ENCODE data around the gene GRAP. TPM values are rescaled to one million over a fixed set of nuclear protein-coding genes. Genes with fewer than 3 reads are reported as not detected.

The GRAP gene
- total RNA-seq, 2 donors from 2014 or later = 2.5 to 5.6 TPM

DNA sequence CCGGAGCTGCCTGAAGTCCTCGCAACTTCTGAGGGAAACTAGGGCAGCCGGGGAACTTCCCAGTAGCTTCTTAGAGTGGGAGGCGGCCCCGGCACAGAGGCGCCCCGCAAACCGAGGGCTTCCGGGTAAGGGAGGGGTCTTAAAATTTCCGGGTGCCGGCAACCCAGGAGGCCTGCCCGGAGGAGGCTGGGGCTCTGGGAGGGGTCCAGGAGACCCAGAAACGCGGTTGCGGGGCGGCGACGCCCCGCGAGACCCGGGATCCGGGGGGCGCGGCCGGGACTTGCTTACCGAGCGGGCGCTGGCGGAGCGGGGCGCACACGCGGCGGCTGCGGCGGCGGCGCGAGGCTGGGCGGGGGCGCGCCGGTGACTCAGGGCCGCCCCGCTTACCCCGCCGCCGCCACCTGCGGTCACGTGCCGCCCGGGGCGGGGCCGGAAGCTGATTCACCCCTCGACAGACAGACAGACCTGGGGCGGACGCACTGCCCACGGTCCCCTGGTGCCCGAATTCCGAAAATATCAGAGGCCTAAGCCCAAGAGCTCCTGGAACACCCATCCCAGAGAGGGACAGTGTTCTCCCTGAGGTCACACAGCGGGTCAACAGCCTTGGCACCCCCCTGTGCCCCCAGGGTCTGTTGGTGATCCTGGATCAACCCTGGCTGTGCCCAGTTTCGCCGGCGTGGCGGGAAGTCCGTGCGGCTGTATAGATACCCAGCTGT lies 42.2 kb downstream of the GRAP start, which contains the start of gene FAM83G:
Gene FAM83G (minus strand): TSS at position 344 of the 716 bp plus-strand sequence. CDS start 723 bp downstream, outside the sequence.
- H3K4me3 ChIP-seq = peak within 1 kb of the TSS; percentile 63 to 64
- peaks cover 0 to 51% of the 10 kb centered on the region in 2 donors for H3K4me1 ChIP-seq
- H3K27me3 ChIP-seq = no peaks in the 10 kb centered on the region
- peak within 1 kb of the TSS; percentile 84 to 92 for H3K27ac ChIP-seq
- H3K9me3 ChIP-seq = no peaks in the 10 kb centered on the region
- DNase-seq (ENCODE audit: low spot score) = peak; percentile 79
- H3K36me3 ChIP-seq = no peaks in the 10 kb centered on the region
- TF ChIP-seq, protein P1, sequence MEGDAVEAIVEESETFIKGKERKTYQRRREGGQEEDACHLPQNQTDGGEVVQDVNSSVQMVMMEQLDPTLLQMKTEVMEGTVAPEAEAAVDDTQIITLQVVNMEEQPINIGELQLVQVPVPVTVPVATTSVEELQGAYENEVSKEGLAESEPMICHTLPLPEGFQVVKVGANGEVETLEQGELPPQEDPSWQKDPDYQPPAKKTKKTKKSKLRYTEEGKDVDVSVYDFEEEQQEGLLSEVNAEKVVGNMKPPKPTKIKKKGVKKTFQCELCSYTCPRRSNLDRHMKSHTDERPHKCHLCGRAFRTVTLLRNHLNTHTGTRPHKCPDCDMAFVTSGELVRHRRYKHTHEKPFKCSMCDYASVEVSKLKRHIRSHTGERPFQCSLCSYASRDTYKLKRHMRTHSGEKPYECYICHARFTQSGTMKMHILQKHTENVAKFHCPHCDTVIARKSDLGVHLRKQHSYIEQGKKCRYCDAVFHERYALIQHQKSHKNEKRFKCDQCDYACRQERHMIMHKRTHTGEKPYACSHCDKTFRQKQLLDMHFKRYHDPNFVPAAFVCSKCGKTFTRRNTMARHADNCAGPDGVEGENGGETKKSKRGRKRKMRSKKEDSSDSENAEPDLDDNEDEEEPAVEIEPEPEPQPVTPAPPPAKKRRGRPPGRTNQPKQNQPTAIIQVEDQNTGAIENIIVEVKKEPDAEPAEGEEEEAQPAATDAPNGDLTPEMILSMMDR (IDR thresholded peaks at IDR 0.05) = no peak

GRCh38 chr17:19003543-19004420 lies 43.0 kb downstream of the GRAP start:
- H3K36me3 ChIP-seq = no peaks in the 10 kb centered on the region
- no peaks in the 10 kb centered on the region for H3K9me3 ChIP-seq
- H3K4me1 ChIP-seq = peaks cover 0 to 57% of the 10 kb centered on the region in 2 donors
- TF ChIP-seq, protein P1 (IDR thresholded peaks at IDR 0.05) = no peak
- H3K27me3 ChIP-seq = no peaks in the 10 kb centered on the region
- H3K27ac ChIP-seq = peak overlapping the region; percentile 84 to 92
- H3K4me3 ChIP-seq = peak overlapping the region; percentile 63 to 64
- no peak for DNase-seq (ENCODE audit: low spot score)

- H3K27me3 ChIP-seq = no peaks in the 10 kb centered on the region
- peak overlapping the region; percentile 63 to 64 for H3K4me3 ChIP-seq
- TF ChIP-seq, protein P1 (IDR thresholded peaks at IDR 0.05) = no peak
- no peaks in the 10 kb centered on the region for H3K36me3 ChIP-seq
- no peaks in the 10 kb centered on the region for H3K9me3 ChIP-seq
- H3K27ac ChIP-seq = peak overlapping the region; percentile 84 to 92
- no peak for DNase-seq (ENCODE audit: low spot score)
- peaks cover 0 to 61% of the 10 kb centered on the region in 2 donors for H3K4me1 ChIP-seq
Observed at GRCh38 chr17:19002805-19003542, 43.8 kb downstream of the GRAP start.

DNA sequence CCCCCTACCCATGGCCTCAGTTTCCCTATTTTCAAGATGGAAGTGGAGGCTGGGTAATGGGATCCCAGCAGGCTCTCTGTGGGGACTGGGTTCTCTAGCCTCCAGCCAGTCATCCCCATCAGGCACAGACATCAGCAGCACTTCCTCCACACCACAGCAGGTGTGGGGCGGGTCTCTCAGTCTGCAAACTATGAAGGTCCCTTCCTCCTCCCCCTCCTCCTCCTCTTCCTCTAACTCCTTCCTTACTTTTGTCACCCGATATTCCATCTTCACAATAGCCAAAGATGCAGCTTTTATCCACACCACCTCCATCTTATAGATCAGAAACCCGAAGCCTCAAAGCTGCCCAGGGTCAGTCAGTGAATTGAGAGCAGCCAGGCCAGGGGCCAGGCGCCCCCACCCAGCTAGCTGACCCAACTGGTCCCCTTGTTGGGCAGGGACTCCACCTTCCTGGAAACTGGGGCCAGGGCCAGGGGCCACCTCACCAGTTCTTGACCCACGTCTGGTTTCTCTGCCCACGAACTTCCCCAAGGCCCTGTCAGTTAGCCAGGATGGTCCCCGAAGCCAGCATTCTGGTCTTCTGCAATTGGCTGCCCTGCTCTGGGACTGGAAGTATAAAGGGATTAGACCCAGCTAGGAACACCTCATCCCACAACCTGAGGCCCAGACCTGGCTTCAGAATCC lies 44.7 kb downstream of the GRAP start:
- Histone ChIP-seq H3K4me3 (peak overlapping the region in 1 of 2 donors; percentile 64), H3K9me3 (no peaks in the 10 kb centered on the region), H3K4me1 (peaks cover 0 to 68% of the 10 kb centered on the region in 2 donors), H3K27me3 (no peaks in the 10 kb centered on the region), H3K36me3 (no peaks in the 10 kb centered on the region), H3K27ac (peak overlapping the region; percentile 84 to 92)
- TF ChIP-seq, protein P1 (IDR thresholded peaks at IDR 0.05) = no peak
- DNase-seq (ENCODE audit: low spot score) = no peak

All from right atrium auricular region (tissue), 2 donors.